Cortex of kidney (tissue), 1 donor: ENCODE data around the gene HPCAL1.

ENCODE experiments used
- DNase-seq: peaks from one replicate; lab custom pipeline; 2025; lab: John Stamatoyannopoulos, UW

The HPCAL1 gene

DNA sequence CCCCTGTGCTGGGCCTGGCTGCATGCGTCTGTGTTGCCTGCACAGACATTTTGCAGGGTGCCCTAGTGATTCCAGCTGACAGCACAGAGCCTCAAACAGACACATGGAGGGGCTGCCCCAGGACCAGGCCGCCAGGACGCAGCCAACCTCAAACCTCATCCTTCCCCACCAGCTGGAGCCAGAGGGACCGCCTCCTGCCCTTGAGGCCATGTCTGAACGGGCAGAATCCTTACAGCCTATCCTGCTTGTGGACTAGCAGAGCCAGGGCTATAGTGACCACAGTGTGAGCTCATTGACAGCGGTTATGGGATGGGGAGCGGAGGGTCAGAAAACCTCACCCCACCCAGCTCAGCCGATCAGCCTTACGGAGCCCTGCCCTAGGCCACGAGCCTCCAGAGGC, 123.0 kb downstream of the HPCAL1 start:
- DNase-seq = no peak

DNA sequence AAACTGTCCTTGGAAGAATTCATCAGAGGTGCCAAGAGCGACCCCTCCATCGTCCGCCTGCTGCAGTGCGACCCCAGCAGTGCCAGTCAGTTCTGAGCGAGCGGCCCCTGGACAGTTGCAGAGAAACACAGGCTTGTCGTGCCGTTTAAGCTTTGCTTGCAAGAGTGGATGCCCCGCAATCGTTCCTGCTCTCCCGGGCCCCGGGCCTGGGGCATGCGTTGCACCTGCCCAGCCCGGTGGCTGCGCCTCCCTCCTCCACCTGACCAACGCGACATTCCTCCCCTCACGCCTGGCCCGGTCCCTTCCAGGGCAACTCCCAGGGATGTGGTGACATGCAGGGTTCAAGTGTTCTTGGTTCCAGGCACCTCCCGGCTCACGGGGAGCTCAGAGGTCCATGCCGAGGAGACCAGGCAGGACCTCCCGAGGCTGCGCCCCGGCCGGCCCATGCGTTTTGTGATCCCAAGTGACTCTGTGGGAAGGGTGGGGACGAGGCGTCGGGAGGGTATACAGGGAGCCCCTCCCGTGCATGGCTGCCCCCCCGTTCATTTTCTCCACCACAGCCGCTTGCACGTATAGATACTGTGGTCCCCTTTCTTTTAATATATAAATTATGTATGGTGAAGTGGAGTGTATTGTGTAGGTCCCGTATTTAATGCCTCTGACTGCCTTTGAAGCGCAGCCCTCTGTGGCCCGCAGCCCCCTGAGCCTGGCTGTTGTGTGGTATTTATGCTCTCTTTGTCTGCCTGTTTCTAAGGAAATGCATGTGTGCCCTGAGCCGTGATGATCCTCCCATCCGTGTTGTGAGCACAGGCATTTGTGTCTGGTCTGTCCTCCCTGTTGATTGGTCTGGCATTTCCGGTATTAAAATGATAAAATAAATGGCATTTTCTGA, 124.3 kb downstream of the HPCAL1 start:
- DNase-seq = no peak

DNA sequence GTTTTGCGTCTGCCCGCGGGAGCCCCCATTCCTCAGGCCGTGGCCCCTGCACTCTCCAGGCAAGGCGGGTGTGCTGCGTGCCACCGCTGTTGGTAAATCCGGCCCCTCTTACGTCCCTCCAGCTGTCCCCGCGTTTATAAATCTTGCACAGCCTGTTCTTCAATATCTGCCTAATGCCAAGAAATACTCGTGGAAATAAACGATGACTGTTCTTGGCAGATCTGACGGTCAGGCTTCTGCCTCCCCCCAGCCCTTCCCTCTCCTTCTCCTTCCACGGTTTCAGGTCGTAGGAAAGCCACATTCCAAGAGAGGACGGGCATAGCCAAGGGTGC, 124.9 kb downstream of the HPCAL1 start:
- no peak for DNase-seq

DNA sequence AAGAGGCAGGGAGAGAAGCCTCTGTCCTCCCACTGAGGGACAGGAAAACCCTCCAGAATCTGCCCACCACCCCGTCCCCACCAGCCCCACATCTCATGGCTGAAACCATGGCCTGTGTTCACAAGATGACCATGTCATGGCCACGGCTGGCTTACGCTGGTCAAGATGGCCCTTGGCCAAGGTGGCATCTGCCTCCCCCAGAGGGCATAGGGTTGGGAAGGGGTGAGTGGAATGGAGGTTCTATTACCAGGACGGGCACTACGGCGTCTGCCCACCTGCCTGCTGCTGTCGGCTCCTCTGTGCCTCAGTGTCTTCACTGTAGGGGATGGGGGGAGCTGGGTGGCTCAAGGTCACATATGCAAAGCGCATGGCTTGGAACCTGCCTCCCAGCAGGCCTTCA, 125.7 kb downstream of the HPCAL1 start:
- DNase-seq = no peak

DNA sequence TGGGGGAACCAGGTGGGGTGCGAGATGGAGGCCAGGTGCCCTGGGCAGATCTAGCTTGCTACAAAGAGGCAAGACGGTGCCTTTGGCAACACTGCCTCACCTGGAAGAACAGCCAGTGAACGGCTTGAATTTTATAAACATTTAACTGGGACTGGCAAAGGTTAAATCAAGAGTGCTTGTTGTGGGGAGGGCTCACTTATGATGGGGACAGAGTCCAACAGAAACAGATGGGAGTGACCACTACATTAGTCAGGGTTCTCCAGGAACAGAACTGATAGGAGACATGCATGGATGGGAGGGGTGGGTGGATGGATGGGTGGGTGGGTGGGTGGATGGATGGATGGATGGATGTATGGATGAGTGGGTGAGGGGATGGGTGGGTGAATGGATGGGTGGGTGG, 126.2 kb downstream of the HPCAL1 start:
- no peak for DNase-seq

DNA sequence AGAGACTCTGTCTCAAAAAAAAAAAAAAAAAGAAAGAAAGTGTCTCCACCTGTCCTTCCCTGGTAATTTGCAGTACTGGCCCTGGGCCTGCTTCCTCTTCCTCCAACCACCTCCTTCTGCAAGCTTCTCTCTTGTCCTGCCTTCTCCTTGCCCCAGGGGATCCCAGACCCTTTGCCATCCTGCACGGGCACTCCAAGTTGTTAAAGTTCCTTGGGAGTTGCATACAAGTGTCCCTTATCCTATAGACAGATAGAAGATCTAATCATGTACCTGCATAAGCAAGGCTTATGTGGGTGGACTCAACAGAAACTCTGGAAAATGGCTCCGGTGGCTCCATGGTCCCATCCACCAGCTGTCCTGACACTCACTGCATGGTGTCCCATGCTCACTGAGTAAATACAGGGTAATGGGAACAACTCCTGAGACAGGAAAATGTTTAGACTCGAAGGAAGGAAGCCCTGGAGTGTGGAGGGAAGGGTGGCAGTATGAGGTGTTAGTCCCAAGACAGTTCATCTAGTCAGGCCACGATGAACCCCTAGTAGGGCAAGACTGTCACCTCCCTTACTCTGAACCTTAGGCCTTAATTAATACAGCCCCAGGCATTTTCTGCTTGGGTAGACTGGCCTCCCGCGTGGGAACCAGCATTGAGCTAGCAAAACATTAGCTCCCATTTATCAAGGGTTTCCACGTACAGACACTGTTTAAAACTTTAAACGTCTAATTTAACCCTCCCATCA, 128.3 kb downstream of the HPCAL1 start:
- no peak for DNase-seq

DNA sequence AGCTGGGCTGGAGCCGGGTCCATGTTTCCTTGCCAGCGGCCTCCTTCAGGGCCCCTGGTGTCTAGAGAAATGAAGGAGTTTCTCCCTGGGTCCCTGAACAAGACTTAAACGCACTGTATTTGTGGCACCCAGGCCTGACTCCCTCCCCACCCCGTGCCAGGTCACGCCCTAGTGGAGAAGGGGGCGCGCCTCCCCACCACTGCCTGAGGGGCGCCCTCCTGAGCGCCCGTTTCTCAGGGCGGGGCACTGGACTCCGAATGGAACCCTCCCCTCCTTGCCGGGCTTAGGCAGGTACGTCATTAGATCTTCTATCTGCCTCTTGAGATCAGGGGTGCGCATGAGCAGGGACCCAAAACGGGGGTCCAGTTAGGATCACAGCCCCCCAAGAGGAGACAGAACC, 129.1 kb downstream of the HPCAL1 start:
- no peak for DNase-seq

DNA sequence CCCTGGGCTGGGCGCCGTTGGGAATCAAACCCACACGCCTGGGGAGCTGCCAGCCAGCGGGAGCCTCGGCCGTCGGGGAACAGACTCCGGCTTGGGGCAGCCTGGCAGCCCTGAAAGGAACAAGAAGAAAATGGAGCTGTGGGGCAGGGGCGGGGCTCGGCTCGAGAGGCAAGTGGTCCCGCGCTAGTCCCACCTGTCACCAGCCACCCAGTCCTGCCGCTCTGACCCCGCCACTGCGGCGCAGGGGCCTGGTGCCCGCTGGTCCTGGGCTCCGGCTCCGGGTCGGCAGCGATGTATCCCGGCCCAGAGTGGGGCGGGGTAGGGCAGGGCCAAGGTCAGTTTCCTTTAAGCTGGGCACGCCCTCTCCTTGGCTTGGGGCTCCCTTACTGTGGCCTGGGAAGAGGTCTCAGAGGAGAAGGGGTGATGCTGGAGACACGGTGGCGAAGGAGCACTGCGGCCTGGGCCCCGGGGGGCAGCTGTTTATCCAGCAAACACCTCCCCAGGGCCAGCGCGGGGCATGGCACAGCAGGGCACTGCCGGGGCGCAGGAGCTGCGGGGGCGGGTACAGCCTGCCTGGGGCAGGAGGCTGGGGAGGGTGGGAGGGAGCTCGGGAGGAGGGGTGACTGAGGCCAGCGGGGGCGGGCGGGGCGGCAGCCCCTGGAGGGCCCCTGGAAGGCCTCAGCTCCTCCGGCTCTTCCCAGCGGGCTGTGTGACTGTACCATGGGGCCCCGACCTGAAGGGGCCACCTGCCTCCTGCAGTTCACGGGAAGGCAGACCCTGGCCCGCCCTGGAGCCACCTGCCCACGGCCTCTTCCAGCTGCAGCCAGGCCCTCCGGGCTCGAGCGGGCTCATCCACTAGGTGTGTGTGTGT, 129.8 kb downstream of the HPCAL1 start:
- no peak for DNase-seq

DNA sequence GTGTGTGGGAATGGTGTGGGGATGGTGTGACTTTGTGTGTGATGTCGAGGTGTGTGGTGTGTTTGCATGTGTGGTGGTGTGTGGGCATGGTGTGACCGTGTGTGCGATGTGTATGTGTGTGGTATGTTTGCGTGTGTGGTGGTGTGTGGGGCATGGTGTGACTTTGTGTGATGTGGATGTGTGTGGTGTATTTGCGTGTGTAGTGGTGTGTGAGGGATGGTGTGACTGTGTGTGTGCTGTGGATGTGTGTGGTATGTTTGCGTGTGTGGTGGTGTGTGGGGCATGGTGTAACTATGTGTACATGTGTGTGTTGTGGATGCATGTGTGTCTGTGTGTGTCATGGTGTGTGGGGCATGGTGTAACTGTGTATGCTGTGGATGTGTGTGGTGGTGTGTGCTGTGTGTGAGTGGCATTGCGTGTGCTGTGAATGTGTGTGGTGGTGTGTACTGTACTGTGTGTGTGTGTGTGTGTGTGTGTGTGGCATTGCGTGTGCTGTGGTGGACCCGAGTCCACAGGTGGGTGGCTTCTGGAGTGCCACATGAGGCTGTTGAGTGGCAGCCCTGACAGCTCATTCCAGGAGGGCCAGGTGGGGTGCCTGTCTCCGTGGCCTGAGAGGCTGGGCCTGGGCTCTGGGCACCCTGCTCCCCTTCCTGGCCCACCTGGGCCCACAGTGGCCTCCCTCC, 130.7 kb downstream of the HPCAL1 start:
- no peak for DNase-seq

DNA sequence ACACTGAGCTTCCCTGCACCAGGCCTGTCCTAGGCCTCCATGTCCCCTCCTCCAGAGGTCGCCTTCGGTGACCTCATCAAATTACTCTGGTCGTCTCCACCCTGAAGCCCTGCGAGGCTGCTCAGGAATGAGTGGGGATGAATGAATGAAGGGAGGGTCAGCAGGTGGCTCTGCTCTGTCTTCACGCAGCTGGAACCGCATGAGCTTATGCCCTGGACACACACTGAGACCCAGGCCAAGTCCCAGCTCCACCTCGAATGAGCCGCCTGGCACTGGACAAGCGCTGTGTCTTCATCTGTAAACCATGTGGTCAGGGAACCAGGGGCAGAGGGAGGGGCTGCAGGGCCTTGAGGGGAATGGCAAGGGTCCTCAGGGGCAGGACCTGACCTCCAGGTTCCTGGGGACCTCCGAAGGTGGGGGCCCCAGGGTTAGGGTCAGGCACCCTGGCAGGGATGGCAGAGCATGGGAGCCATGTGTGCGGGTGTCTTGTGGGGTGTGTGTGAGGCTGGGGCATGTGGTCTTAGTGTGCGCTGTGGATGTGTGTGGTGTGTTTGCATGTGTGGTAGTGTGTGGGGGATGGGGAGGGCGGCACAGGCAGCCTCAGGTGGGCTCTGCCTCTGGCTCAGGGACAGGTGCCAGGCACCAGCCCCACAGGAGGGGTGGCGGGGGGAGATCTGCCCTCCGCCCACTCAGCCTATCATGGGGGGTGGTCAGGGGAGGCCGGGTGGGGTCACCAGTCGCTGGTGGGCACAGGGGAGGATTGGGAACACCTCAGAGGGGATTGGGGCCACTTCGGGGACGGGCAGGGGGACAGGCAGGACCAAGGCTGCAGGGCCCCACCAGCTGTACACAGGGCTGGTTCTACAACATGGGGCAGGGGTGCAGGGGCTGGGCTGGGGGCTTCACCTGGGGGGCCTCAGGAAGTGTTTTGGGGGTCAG, 131.5 kb downstream of the HPCAL1 start:
- DNase-seq = no peak

DNA sequence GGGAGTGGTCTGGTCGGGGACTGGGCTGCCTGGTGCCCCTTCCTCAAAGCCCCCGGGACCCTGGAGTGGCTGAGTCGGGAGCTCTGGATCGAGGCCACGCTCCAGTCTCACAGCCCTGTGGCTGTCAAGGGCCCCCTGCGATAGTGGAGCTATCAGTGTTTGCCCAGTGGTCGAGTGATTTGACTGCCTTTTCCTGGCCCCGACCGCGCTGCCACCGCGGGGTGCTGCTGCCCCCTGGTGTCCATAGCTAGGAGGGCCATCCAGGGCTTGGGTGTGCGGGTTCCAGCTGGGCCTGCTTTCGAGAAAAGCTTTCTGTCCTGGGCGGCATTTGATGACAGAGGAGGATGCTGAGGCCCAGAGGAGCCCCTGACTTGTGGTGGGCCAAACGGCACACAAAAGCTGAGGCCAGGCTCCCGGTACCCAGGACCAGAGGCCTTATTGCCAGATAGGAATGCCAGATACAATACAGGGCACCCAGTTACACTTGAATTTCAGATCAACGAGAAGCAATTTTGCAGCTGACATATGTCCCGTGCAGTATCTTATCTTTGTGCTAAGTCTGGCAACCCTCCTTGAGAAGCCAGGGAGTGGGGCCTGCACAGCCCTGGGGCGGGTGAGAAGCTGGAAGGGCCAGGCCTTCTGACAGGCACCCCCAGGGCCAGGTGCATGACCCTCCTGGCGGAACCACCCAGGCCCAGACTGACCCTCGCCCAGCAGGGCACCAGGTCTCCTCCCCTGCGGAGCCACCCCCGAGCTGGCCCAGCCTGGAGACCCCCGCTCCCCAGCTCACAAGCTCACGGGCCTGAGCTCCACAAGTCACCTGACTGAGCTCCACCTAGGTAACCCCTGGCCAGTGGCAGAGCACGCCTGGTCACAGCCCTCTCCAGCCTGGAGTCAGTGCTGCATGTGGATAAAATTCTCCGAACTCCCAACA, 132.4 kb downstream of the HPCAL1 start:
- no peak for DNase-seq

DNA sequence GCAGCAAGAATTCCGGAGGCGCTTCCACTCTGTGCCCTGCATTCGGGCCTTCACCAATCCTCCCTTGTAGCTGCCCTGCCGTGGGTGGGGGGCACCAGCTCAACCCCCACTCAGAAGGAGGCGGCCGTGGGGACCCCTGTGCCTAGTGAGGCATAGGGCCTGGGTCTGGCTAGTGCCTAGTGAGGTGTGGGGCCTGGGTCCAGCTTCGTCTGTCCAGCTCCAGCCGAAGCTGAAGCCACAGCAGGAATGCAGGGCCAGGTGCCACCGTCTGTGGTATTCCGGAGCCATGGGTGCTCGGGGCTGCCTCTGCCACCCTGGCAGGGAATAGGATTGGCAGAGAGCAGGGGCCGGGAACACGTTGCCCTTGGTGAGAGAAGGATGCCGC, 133.1 kb downstream of the HPCAL1 start:
- DNase-seq = no peak

DNA sequence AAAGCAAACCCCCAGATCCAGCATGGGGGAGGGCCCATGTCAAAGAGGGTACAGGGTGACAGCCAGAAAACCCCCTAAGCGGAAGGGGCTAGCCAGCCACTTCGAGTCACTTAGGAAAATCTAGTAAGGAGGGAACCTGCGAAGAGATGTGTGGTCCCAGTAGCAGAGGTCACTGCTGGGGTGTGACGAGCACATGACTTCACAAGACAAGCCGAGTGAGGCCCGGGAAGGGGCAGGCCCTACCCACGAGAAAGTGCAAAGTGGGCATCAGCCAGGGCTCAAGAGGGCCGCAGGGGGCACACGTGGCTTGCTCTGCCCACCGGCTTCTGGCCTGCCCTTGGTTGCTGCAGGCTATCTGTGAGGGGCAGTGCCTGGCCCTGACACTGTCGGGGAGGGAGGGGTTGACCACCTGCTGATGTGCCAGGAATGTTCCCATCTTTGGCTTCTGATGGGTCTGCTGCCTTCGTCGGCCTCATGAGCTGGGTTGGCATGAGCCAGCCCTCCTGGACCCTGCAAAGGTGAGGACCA, 133.9 kb downstream of the HPCAL1 start:
- no peak for DNase-seq

DNA sequence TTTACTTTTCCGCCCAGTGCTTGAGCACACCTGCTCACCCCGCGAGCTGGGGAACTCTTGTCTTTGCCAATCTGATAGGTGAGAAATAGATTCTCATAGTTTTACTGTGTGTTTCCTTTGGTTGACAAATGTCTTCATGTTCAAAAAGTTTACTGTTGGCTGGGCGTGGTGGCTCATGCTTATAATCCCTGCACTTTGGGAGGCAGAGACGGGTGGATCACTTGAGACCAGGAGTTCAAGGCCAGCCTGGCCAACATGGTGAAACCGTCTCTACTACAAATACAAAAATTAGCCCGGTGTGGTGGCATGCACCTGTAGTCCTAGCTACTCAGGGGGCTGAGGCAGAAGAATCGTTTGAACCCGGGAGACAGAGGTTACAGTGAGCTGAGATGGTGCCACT, 135.1 kb downstream of the HPCAL1 start:
- DNase-seq = no peak

DNA sequence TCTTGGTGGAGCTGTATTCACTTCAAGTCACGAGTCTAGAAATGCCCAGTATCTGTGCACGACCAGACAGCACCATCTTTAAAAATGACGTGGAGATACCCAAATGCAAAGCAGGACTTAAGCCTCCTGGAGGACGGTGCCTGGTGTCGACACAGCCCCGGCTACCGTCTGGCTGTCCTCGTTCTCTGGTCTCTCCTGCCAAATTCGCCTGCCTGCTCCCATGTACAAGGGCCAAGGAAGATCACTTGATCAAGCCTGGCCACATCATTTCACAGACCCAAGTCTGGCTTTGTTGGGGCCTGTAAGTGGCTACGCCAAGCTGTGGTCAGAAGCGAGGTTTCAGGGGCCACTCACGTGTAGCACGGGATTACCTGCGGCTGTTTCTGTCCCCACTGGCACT, 136.0 kb downstream of the HPCAL1 start:
- DNase-seq = no peak

DNA sequence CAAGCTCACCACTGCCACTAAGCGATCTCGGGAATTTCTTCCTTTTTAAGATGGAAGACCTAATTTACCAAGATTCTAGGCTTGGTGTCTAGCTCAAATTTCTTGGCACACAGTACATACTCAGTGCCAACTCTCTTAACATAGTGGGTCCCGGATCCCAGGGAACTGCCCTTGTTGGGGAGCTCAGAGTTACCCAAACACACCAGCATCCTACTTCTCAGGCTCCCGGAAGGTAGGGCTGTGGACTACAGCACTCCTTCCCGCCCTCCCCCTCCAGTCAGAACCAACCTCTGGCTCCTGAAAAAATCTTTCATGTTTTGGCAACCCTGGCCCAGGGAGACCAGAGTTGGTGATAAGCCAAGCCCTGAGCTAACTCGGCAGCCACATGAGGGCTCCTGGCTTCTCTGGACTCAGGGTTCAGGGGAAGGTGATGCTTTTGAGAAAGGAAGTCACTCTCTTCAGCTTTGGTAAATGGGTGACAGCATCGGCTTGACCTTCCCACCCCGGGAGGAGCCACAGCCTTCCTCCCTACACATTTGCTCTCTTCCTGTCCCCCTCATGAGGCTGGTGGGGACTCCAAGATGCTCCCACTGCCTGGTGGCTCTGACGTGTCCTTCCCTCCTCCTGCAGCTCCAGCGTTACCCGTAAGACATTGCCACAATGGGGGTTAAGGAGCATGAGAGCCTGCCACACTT, 136.6 kb downstream of the HPCAL1 start:
- no peak for DNase-seq

DNA sequence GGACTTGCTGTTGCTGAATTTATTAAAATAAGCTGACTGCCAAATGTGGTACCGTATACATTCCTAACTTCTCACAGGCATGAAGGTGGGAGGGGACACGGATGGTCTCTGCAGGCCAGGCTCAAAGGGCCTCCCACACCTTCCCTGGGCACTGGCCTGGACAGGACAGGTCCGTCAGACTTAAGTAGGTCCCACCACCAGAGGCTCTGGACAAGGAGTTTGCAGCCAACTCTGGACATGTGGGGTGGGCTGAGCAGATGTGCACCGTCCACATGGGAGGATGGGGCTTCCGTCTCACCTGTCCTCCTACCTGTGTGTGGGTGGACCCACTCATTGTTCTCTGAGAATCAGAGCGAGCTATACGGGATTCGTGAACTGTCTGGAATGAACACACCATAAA, 137.3 kb downstream of the HPCAL1 start:
- DNase-seq = no peak

DNA sequence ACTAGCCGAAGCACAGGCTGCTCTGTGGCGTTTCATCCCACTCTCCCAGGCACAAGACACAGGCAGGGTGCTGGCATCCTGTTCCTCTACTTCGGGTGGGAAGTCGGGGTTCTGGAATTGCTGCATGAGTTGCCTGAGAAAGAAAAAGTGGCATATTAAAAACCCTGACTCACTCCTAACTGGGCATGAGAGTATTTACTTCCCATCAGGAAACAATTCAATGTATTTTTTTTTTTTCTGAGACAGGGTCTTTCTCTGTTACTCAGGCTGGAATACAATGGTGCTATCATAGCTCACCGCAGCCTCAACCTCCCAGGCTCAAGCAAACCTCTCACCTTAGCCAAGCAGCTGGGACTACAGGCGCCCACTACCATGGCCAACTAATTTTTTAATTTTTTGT, 138.0 kb downstream of the HPCAL1 start:
- no peak for DNase-seq

DNA sequence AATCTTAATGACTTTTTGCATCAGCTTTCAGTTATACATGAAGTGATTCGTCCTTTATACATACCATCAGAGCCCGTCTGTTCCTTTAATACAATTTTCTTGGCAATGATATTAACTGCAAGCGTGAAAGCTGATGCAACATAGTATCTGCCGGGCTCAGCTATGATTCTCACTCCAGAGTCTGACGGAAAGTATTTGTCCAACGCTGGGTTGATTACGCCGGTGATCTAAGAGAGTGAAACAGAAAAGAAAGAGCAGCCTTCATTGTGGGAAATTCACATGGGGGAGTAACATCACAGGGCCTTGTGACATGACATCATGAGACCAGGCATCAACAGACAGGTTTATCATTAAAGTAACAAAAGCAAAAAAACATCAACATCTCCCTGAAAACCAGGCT, 139.2 kb downstream of the HPCAL1 start:
- DNase-seq = no peak
